ENCODE data around the gene HPRT1.

HPRT1 gene

DNA sequence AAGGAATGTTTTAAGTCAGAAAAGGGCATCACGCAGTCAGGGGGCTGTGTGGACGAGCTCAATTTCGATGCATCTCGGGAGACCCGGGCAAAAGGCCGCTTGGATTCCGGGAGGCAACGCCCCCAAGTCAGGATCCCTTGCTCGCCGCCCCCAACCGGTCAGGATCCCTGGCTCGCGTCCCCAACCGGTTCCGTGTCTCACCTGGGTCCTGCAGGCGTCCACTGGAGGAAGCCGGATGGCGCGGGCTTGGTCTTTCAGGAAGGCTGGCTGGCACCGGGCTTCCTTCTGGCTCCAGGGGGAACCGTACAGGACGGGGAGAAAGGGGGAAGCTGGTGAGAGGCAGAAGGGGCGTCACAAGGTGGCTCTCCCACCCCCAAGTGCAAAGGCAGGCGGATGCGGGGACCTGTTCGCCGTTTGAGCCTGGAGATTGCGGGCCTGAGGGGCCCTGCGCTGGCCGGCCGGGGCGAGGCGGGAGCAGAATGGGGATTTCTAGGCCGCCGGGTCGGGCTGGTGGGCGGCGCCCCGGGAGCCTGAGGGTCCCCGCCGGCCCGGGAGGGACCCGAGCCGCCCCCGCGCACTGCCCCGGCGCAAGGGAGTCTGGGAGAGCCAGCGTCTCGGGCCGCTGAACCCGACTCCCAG, 84.7 kb downstream of the HPRT1 start:
- no peak for DNase-seq

DNA sequence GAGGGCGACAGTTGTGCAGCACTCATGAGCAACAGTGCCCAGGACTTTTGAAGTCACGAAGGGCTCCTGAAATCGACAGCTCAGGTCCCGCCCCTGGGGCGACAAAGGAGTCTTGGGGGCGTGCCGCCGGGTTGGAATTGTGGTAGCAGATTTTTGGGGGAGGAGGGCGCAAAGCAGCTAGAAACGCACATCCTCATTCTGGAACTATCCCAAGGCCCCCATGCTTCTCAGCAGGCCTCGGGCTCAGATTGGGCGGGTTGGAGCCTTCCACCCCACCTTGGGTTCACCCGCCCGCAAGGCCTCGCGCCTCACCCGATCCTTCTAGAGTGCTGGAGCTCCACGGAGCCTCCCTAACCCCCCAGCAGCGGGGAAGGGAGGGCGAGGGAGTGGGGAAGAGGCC, 85.5 kb downstream of the HPRT1 start:
- no peak for DNase-seq

DNA sequence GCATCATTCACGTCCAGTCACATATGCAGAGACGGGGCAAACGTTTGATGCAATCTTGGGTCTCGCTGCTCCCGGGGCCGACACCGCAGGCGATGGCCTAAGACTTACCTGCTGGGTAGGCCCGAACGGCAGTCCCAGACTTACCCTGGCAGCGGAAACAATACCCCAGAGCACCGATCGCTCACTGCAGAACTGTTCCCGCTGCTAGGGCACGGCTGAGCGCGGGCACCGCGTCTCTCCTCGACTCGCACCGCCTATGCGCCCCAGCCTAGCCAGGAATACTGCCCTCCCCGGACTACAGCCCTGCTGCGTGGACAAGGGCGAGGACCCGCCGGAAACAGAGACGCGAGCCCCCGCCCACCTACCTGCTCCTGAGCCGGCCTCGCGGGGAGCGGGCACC, 86.2 kb downstream of the HPRT1 start:
- DNase-seq = no peak

- DNase-seq = no peak
Observed at GRCh38 chrX:134547047-134547679, 87.2 kb downstream of the HPRT1 start.

DNA sequence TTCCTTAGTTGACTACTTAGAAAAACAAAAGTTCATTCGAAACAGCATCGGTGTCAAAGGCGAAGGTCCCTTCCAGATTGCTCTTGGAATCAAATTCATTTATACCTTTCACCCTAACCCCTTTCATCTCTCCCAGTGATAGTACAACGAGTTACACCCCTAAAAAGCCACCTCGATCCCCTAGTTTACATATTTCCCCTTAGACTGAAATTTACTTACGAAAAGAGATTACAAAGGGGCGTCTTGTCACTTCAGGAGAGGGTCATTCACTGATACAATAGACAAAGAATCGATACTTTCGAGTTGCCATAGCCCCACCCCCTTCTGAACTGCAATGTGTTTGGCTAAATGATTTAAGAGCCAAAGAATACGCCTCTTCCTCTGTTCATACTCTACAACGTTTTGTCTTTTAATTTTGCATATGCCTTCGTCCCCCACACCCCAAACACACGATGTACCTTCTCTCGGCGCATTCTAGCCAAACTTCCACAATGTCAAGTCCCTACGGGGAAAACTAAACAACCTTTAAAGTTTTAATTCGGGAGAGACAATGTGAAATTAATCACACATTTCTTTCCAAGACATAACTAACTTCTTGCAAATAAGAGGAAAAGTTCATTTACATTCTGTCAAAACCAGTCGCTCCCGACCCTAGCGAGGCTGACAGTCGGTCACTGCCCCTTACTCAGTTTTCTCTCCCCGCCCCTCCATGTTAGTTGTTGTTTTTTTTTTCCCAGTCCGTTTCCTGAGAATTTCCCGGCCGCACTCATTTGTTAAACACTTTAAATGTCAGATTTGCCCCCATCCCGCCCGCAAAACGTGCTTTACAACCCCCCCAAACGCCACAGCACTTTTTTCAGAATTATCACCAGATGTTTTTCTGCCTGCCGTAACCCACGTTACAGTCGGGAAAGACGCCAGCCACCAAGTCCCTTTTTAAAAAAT, 88.6 kb downstream of the HPRT1 start:
- DNase-seq = peak in 1 of 5 donors; percentile 45
